Spleen (tissue), 13 donors: ENCODE results near the gene ZNF230. TPM values are rescaled to one million over a fixed set of nuclear protein-coding genes. Genes with fewer than 3 reads are reported as not detected.

ENCODE experiments used
- DNase-seq: peaks from one replicate; pipeline ENCODE4 v3.0.0-alpha.2; 2020
- H3K27ac ChIP-seq, 8 donors: fragments of 200-600 bp; sonication (generic) in 7 of 8; 1 replicate in 4 of 8; 2 replicates in 4 of 8; pipeline versions ENCODE4 v1.5.0 to v1.8.0; 2016 to 2021; ENCODE audit warnings: inconsistent platforms in 4 of 8, mild to moderate bottlenecking in 4 of 8, moderate library complexity in 1 of 8
- H3K27me3 ChIP-seq, 7 donors: fragments of 200-600 bp; sonication (generic) in 6 of 7; replicated peaks in 1 of 7; 1 replicate in 4 of 7; 2 replicates in 3 of 7; pipeline versions ENCODE4 v1.5.0 to v1.8.0; 2016 to 2021; ENCODE audit warnings: inconsistent platforms in 3 of 7, mild to moderate bottlenecking in 1 of 7
- H3K36me3 ChIP-seq, 6 donors: fragments of 200-600 bp; sonication (generic) in 5 of 6; 1 replicate in 4 of 6; 2 replicates in 2 of 6; pipeline versions ENCODE4 v1.5.0 to v1.8.0; 2016 to 2021; ENCODE audit warnings: inconsistent platforms in 2 of 6
- H3K4me1 ChIP-seq, 6 donors: fragments of 200-600 bp; sonication (generic) in 5 of 6; 1 replicate in 3 of 6; 2 replicates in 3 of 6; pipeline versions ENCODE4 v1.5.0 to v1.8.0; 2016 to 2021; ENCODE audit warnings: inconsistent platforms in 3 of 6
- H3K4me3 ChIP-seq, 8 donors: fragments of 200-600 bp; sonication (generic) in 7 of 8; 1 replicate in 4 of 8; 2 replicates in 4 of 8; pipeline versions ENCODE4 v1.5.0 to v1.8.0; 2016 to 2021; ENCODE audit warnings: inconsistent platforms in 4 of 8, mild to moderate bottlenecking in 4 of 8, moderate library complexity in 2 of 8
- H3K9me3 ChIP-seq, 8 donors: fragments of 200-600 bp; sonication (generic) in 7 of 8; 1 replicate in 4 of 8; 2 replicates in 4 of 8; pipeline versions ENCODE4 v1.5.0 to v1.8.0; 2016 to 2021; ENCODE audit warnings: inconsistent platforms in 4 of 8
- POLR2A ChIP-seq, 3 donors: fragments of 450-650 bp; IDR thresholded peaks; one replicate each; pipeline ENCODE4 v1.5.1; 2017; ENCODE audit warnings: antibody characterized with exemption in 3 of 3, mild to moderate bottlenecking in 1 of 3
- POLR2AphosphoS5 ChIP-seq, 3 donors: sonication (generic); formaldehyde crosslinking; IDR thresholded peaks; one replicate each; pipeline ENCODE4 v1.5.1; 2017; ENCODE audit warnings: antibody characterized with exemption in 3 of 3
- WGBS, 5 donors: extraction: QIAGEN DNeasy Blood & Tissue Kit in 3 of 5; methylation state at CpG; one replicate each; pipeline versions ENCODE4 v1.1.5 to v1.1.7; 2013 to 2018; 5-methylcytosine and 5-hydroxymethylcytosine counted together
- intact Hi-C: fragments of 100-400 bp; cut with DNase I; formaldehyde crosslinking; loops from one replicate; pipeline ENCODE4 v1.15.0; 2023; ENCODE audit warnings: low total_unique reads
- long read RNA-seq, 2 donors: transcript quantifications; one replicate each; lab custom pipeline, GENCODE V29; 2026
- polyA plus RNA-seq, 3 donors: library from polyadenylated mRNA; stranded (reverse); fragments of 200-250 nt; gene quantifications; one replicate each; pipeline ENCODE4 v1.2.1, GENCODE V29; 2013
- total RNA-seq, 7 donors: library from RNA; depleted of rRNA in 3 of 7; stranded (reverse); fragments of >200 nt in 3 of 7; fragmentation: NEBNext Ultra II Directional in 4 of 7; extraction: Animal tissue kit (Norgen Biotek cat#: 25700) in 4 of 7; gene quantifications; one replicate each; pipeline versions ENCODE4 v1.1.0 to v1.2.1, GENCODE V29; 2016 to 2021
- TF ChIP-seq, protein P1 (sequence below), 11 experiments: fragments of 200-600 bp in 7 of 11; fragments of 450-650 bp in 4 of 11; sonication (generic) in 4 of 11; IDR thresholded peaks in 8 of 11; conservative IDR thresholded peaks in 3 of 11; 1 replicate in 7 of 11; 2 replicates in 4 of 11; pipeline versions ENCODE4 v1.4.0 to v1.8.0; 2016 to 2021; ENCODE audit warnings: antibody characterized with exemption in 11 of 11, inconsistent platforms in 4 of 11, mild to moderate bottlenecking in 1 of 11
- donor health status: healthy with polysubstance abuse.
- donor health status: DM: no; HTN: no; CAD: no; lungs with moderate emphysema.
- donor health status: DM: no; HTN: no; CAD: no.
- donor health status: Bipolar disorder and iron deficiency.
- donor health status: healthy.
- donor health status: DM: no; HTN: no; CAD: no.
- donor health status: DM: yes; HTN: yes; CAD: no.

Gene ZNF230
- total RNA-seq, result 10 to 100 TPM in 2 of 7 donors, 1 to 10 TPM in 5; 7.9 to 15.2 (median 8.9) TPM
- 1 to 10 TPM; 2.4 to 3.0 (median 2.7) TPM for polyA plus RNA-seq
- long read RNA-seq, donor 1, full-length matches to known transcripts, result 3 of 3 reads
- long read RNA-seq, donor 1, partial matches to known transcripts, result 0 of 3 reads
- long read RNA-seq, donor 1, other reads (novel, unspliced or antisense), result 0 of 3 reads
- long read RNA-seq, donor 2, full-length matches to known transcripts, result 2 of 2 reads
- long read RNA-seq, donor 2, partial matches to known transcripts, result 0 of 2 reads
- long read RNA-seq, donor 2, other reads (novel, unspliced or antisense), result 0 of 2 reads

- DNase-seq, result peak; percentile 95
- Histone ChIP-seq H3K4me3 (peak within 1 kb of the TSS; percentile 62 to 92 (median 84)), H3K27ac (peak within 1 kb of the TSS; percentile 74 to 92 (median 82)), H3K9me3 (peaks cover 0 to 56% (median 45%) of the 10 kb centered on the region in 8 donors), H3K4me1 (peaks cover 8 to 42% (median 20%) of the 10 kb centered on the region in 6 donors), H3K36me3 (peaks cover 0 to 30% (median 16%) of the 10 kb centered on the region in 6 donors), H3K27me3 (no peaks in the 10 kb centered on the region)
- WGBS, 5 donors, result 0 to 1% (median 1%) methylated on average over 37 to 48 of the region's 48 CpGs
- intact Hi-C loops, result loop anchor here (10.0 kb wide), 1 partner anchor 92 kb away; the partner anchor contains the start of gene ZNF224
- TF ChIP-seq POLR2AphosphoS5 (IDR thresholded peaks at IDR 0.05) (peak; percentile 67 to 89 (median 84)), POLR2A (IDR thresholded peaks at IDR 0.05) (no peak)
- TF ChIP-seq, protein P1, sequence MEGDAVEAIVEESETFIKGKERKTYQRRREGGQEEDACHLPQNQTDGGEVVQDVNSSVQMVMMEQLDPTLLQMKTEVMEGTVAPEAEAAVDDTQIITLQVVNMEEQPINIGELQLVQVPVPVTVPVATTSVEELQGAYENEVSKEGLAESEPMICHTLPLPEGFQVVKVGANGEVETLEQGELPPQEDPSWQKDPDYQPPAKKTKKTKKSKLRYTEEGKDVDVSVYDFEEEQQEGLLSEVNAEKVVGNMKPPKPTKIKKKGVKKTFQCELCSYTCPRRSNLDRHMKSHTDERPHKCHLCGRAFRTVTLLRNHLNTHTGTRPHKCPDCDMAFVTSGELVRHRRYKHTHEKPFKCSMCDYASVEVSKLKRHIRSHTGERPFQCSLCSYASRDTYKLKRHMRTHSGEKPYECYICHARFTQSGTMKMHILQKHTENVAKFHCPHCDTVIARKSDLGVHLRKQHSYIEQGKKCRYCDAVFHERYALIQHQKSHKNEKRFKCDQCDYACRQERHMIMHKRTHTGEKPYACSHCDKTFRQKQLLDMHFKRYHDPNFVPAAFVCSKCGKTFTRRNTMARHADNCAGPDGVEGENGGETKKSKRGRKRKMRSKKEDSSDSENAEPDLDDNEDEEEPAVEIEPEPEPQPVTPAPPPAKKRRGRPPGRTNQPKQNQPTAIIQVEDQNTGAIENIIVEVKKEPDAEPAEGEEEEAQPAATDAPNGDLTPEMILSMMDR (IDR thresholded peaks at IDR 0.05 in 8 of 11, conservative IDR thresholded peaks at IDR 0.05 in 3 of 11), result no peak
Observed at GRCh38 chr19:44002566-44003460, at the start of gene ZNF230. ZNF230 (plus strand) TSS chr19:44002957; CDS start chr19:44007079, 4,122 bp downstream.

- no peak for DNase-seq
- no peaks in the 10 kb centered on the region for H3K27me3 ChIP-seq
- peaks cover 19 to 99% (median 85%) of the 10 kb centered on the region in 8 donors for H3K9me3 ChIP-seq
- intact Hi-C loops, result no loop called here
- TF ChIP-seq POLR2AphosphoS5 (IDR thresholded peaks at IDR 0.05), result no peak
- TF ChIP-seq POLR2A (IDR thresholded peaks at IDR 0.05), result no peak
- TF ChIP-seq, protein P1 (IDR thresholded peaks at IDR 0.05 in 8 of 11, conservative IDR thresholded peaks at IDR 0.05 in 3 of 11), result no peak
- H3K36me3 ChIP-seq, result peaks cover 0 to 65% (median 13%) of the 10 kb centered on the region in 6 donors
- peaks cover 0 to 4% (median 0%) of the 10 kb centered on the region in 6 donors for H3K4me1 ChIP-seq
- no peak overlapping the region for H3K27ac ChIP-seq
- no peak overlapping the region for H3K4me3 ChIP-seq
- 71 to 82% (median 76%) methylated on average over 3 of the region's 3 CpGs for WGBS, 5 donors
Observed at GRCh38 chr19:43956827-43957226, 45.9 kb upstream of the ZNF230 start.

DNA sequence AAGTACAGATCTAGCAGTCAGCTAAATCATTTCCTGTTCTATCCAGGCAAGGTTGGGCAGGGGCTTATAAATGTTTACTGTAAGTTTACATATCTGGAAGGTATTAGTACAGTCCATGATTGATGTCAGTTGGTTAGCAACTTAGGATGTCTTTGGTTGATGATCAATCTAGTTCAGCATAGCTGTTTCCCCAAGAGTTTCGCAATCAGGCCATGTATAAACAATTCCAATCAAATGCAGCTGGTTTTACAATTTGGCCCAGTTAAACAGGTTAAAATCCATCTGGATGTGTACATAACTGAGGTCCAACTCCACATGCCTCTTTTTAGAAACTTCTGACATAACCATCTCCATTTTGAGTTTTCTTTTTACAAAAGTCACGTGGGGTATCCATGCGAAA, 44.9 kb upstream of the ZNF230 start:
- no peak for DNase-seq
- no peaks in the 10 kb centered on the region for H3K27me3 ChIP-seq
- H3K27ac ChIP-seq, result no peak overlapping the region
- no peak overlapping the region for H3K4me3 ChIP-seq
- intact Hi-C loops, result no loop called here
- peaks cover 0 to 74% (median 14%) of the 10 kb centered on the region in 6 donors for H3K36me3 ChIP-seq
- TF ChIP-seq, protein P1 (IDR thresholded peaks at IDR 0.05 in 8 of 11, conservative IDR thresholded peaks at IDR 0.05 in 3 of 11), result no peak
- TF ChIP-seq POLR2A (IDR thresholded peaks at IDR 0.05) (no peak), POLR2AphosphoS5 (IDR thresholded peaks at IDR 0.05) (no peak)
- WGBS, 5 donors, result 93 to 99% (median 97%) methylated on average over 3 of the region's 3 CpGs
- H3K9me3 ChIP-seq, result peaks cover 19 to 100% (median 93%) of the 10 kb centered on the region in 8 donors
- no peaks in the 10 kb centered on the region for H3K4me1 ChIP-seq
